Activated CD4-positive, alpha-beta T cell treated with anti-CD3 and anti-CD28 coated beads, Interleukin-2, amount 50 U/mL, for 24 hours (primary cell): ENCODE results near the gene ZNF598.
"Not testable (repeated sequence)": the region's sequence is repeated elsewhere in the genome, so short reads cannot be mapped to it uniquely, and the experiment has no call there.

Source experiments
- DNase-seq, 2 donors: peaks; one replicate each; pipeline ENCODE4 v3.0.0-alpha.2; 2020; ENCODE audit warnings: low read depth in 1 of 2, low spot score in 1 of 2

ZNF598 gene

GRCh38 chr16:2028620-2029220 is 19.1 kb upstream of the ZNF598 start:
- DNase-seq, result no peak

GRCh38 chr16:2028146-2028545 is 18.5 kb upstream of the ZNF598 start:
- no peak for DNase-seq

GRCh38 chr16:2027024-2028010 is 17.7 kb upstream of the ZNF598 start:
- no peak for DNase-seq

- DNase-seq, result no peak
These were observed 16.9 kb upstream of the ZNF598 start, which contains the start of gene NHERF2 for GRCh38 chr16:2026461-2027023. TSS of gene NHERF2 (plus strand) at chr16:2026902. CDS start at chr16:2027006, 104 bp downstream.

GRCh38 chr16:2025878-2026460 is 16.3 kb upstream of the ZNF598 start:
- DNase-seq, result no peak

GRCh38 chr16:2025251-2025650 is 15.6 kb upstream of the ZNF598 start:
- DNase-seq, result no peak

- no peak for DNase-seq
These were observed 14.4 kb upstream of the ZNF598 start for GRCh38 chr16:2024032-2024420.

- DNase-seq, result peak; percentile 92 to 94
These were observed 13.7 kb upstream of the ZNF598 start for GRCh38 chr16:2023092-2024031.

GRCh38 chr16:2022723-2023091 is 13.1 kb upstream of the ZNF598 start:
- no peak for DNase-seq

- DNase-seq, result no peak
These were observed 10.6 kb upstream of the ZNF598 start for GRCh38 chr16:2019921-2020831.

GRCh38 chr16:2019518-2019920 is 9.9 kb upstream of the ZNF598 start, which contains the start of gene NPW:
TSS of gene NPW (plus strand) at chr16:2019785.
- DNase-seq, result no peak

GRCh38 chr16:2016407-2016922 is 6.8 kb upstream of the ZNF598 start:
- no peak for DNase-seq

GRCh38 chr16:2015947-2016208 is 6.3 kb upstream of the ZNF598 start:
- DNase-seq, result no peak

GRCh38 chr16:2015117-2015946 is 5.7 kb upstream of the ZNF598 start:
- no peak for DNase-seq

- no peak for DNase-seq
These were observed 3.9 kb upstream of the ZNF598 start for GRCh38 chr16:2013527-2013926.

GRCh38 chr16:2011726-2012125 is 2.1 kb upstream of the ZNF598 start:
- DNase-seq, result not testable (repeated sequence)

- DNase-seq, result no peak
These were observed 383 bp downstream of the ZNF598 start for GRCh38 chr16:2009164-2009711.

GRCh38 chr16:2008631-2009163 is 924 bp downstream of the ZNF598 start:
- DNase-seq, result no peak
